DND-41 (cell line): ENCODE data around the gene OSGEPL1.

Experiments
- ATAC-seq: fragments of 200-7000 bp; cut with Tn5 transposase; 3 replicates; pipeline ENCODE4 v1.9.1; 2021; ENCODE audit warnings: low read depth; ENCODE audit not compliant: insufficient read depth
- DNase-seq: peaks from one replicate; pipeline ENCODE4 v3.0.0-alpha.2; 2020
- H2AFZ ChIP-seq: 2 replicates; pipeline ENCODE4 v1.6.0; 2012; ENCODE audit warnings: low read depth, low read length
- H3K27ac ChIP-seq: 2 replicates; pipeline ENCODE4 v1.5.1; 2012; ENCODE audit warnings: low read length, inconsistent platforms
- H3K27me3 ChIP-seq: fragments of 200-600 bp; sonication (generic); 2 replicates; pipeline ENCODE4 v1.6.0; 2012; ENCODE audit warnings: low read length, mild to moderate bottlenecking, inconsistent platforms; ENCODE audit not compliant: insufficient read depth, poor library complexity
- H3K36me3 ChIP-seq: 2 replicates; pipeline ENCODE4 v1.5.1; 2012; ENCODE audit warnings: low read length, inconsistent platforms; ENCODE audit not compliant: insufficient read depth
- H3K4me1 ChIP-seq: 2 replicates; pipeline ENCODE4 v1.5.1; 2012; ENCODE audit warnings: mild to moderate bottlenecking, low read length; ENCODE audit not compliant: insufficient read depth
- H3K4me2 ChIP-seq: 2 replicates; pipeline ENCODE4 v1.6.0; 2012; ENCODE audit warnings: mild to moderate bottlenecking, moderate library complexity, low read length, inconsistent platforms; ENCODE audit not compliant: insufficient read depth
- H3K4me3 ChIP-seq, 2 experiments: fragments of 200-600 bp in 1 of 2; shearing (Covaris generic) in 1 of 2; 2 replicates each; pipeline ENCODE4 v1.5.1; 2012 to 2016; ENCODE audit warnings: inconsistent platforms in 2 of 2, low read length in 2 of 2, mild to moderate bottlenecking in 2 of 2, low read depth in 1 of 2, moderate library complexity in 1 of 2
- H3K79me2 ChIP-seq: 2 replicates; pipeline ENCODE4 v1.6.0; 2012; ENCODE audit warnings: low read length, inconsistent platforms; ENCODE audit not compliant: insufficient read depth
- H3K9ac ChIP-seq: 2 replicates; pipeline ENCODE4 v1.6.0; 2012; ENCODE audit warnings: low read depth, mild to moderate bottlenecking, inconsistent platforms, low read length, moderate library complexity
- H3K9me3 ChIP-seq: 2 replicates; pipeline ENCODE4 v1.5.1; 2012; ENCODE audit warnings: low read length, moderate library complexity, mild to moderate bottlenecking, inconsistent platforms; ENCODE audit not compliant: insufficient read depth, severe bottlenecking
- H4K20me1 ChIP-seq: 2 replicates; pipeline ENCODE4 v1.6.0; 2012; ENCODE audit warnings: low read length; ENCODE audit not compliant: insufficient read depth
- CTCF ChIP-seq: IDR thresholded peaks from 2 replicates; pipeline ENCODE4 v1.5.1; 2012; ENCODE audit warnings: borderline replicate concordance, low read length, moderate library complexity, mild to moderate bottlenecking; ENCODE audit not compliant: poor library complexity, severe bottlenecking; ENCODE audit errors: extremely low read depth
- EZH2 ChIP-seq: IDR thresholded peaks from 3 replicates; pipeline ENCODE4 v1.6.1; 2012; ENCODE audit warnings: borderline replicate concordance, low read depth, mild to moderate bottlenecking, moderate library complexity, low read length, inconsistent platforms; ENCODE audit not compliant: severe bottlenecking

OSGEPL1 gene

GRCh38 chr2:189762551-189763298 lies at the start of gene OSGEPL1:
Gene OSGEPL1 (minus strand): TSS chr2:189762792. CDS start chr2:189761640, 1,152 bp downstream.
- H3K27me3 ChIP-seq: no peaks in the 10 kb centered on the region
- peaks cover 24% of the 10 kb centered on the region for H3K4me1 ChIP-seq
- peak; percentile 94 for DNase-seq
- peak within 1 kb of the TSS; percentile 69 for H3K4me2 ChIP-seq
- H3K27ac ChIP-seq: peak within 1 kb of the TSS; percentile 90
- no peaks in the 10 kb centered on the region for H3K9me3 ChIP-seq
- peaks cover 21% of the 10 kb centered on the region for H3K79me2 ChIP-seq
- H3K4me3 ChIP-seq: peak within 1 kb of the TSS; percentile 70 to 74
- no peak for TF ChIP-seq EZH2
- peak; percentile 71 for TF ChIP-seq CTCF
- H4K20me1 ChIP-seq: no peaks in the 10 kb centered on the region
- H3K36me3 ChIP-seq: peaks cover 15% of the 10 kb centered on the region; the same call in 1 of the 2 replicates
- H3K9ac ChIP-seq: peak within 1 kb of the TSS; percentile 75
- peak; percentile 93 for ATAC-seq
- peak within 1 kb of the TSS; percentile 93 for H2AFZ ChIP-seq

- no peak overlapping the region for H3K4me3 ChIP-seq
- H3K9ac ChIP-seq: no peak overlapping the region
- ATAC-seq (no peak), DNase-seq (no peak)
- H3K4me2 ChIP-seq: no peak overlapping the region
- H4K20me1 ChIP-seq: peaks cover 4% of the 10 kb centered on the region; the same call in 1 of the 2 replicates
- H3K4me1 ChIP-seq: no peaks in the 10 kb centered on the region
- H3K27ac ChIP-seq: no peak overlapping the region
- H3K9me3 ChIP-seq: no peaks in the 10 kb centered on the region
- no peak overlapping the region for H2AFZ ChIP-seq
- H3K27me3 ChIP-seq: no peaks in the 10 kb centered on the region
- peaks cover 58% of the 10 kb centered on the region for H3K36me3 ChIP-seq
- TF ChIP-seq EZH2: no peak
- no peak for TF ChIP-seq CTCF
- peaks cover 28% of the 10 kb centered on the region for H3K79me2 ChIP-seq
Observed at GRCh38 chr2:189803431-189803830, 40.8 kb upstream of the OSGEPL1 start.

GRCh38 chr2:189802396-189802912 lies 39.9 kb upstream of the OSGEPL1 start:
- TF ChIP-seq EZH2 (no peak), CTCF (no peak)
- Histone ChIP-seq H3K36me3 (peaks cover 58% of the 10 kb centered on the region), H3K27ac (no peak overlapping the region), H3K4me2 (no peak overlapping the region), H3K4me3 (no peak overlapping the region), H4K20me1 (peaks cover 4% of the 10 kb centered on the region; the same call in 1 of the 2 replicates), H2AFZ (no peak overlapping the region), H3K4me1 (no peaks in the 10 kb centered on the region), H3K9me3 (no peaks in the 10 kb centered on the region), H3K9ac (no peak overlapping the region), H3K79me2 (peaks cover 33% of the 10 kb centered on the region), H3K27me3 (no peaks in the 10 kb centered on the region)
- DNase-seq: no peak
- ATAC-seq: no peak
